SHP77 (cell line): ENCODE measurements around the gene MRTO4.
"Not testable (repeated sequence)": the region's sequence is repeated elsewhere in the genome, so short reads cannot be mapped to it uniquely, and the experiment has no call there.

Source experiments
- DNase-seq, 2 experiments: peaks; one replicate each; lab custom pipeline; 2025; lab: John Stamatoyannopoulos, UW

Gene MRTO4

DNA sequence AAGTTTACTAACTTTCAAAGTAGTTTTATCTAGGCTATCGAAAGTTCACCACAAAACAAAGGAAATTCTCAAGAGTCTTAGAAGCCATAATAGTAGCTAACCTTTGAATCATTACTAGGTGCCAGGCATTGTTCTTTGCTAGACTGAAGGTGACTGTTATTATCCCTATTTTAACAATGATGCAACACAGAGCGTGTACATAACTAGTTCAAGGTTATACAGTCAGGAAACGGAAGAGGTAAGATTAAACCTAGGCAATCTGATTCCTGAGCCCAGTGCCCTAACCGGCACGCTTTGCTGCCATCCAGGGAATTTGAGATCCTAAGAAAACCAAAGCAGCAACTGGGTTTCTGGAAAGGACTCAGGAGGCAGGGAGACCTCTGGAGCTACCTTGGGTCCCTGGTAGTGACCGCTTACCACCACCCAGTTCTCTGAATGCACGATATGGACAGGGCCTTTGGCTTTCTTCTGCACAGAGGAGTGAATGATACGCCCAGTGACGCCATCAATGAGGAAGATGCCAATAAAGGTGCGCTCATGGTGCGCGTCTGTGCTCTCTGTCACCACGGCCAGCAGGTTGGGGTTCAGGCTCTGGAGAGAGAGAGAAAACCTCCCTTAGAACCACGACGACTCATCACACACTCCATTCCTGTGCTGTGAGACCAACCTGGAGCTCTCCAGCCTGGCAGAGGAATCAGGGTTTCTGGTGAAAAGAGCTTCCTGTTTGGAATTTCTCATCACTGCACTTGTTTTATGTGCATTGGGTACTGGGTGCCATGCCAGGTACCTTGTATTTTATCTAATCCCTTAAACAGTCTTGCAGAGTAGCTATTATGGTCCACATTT is 28.4 kb upstream of the MRTO4 start:
- no peak for DNase-seq

DNA sequence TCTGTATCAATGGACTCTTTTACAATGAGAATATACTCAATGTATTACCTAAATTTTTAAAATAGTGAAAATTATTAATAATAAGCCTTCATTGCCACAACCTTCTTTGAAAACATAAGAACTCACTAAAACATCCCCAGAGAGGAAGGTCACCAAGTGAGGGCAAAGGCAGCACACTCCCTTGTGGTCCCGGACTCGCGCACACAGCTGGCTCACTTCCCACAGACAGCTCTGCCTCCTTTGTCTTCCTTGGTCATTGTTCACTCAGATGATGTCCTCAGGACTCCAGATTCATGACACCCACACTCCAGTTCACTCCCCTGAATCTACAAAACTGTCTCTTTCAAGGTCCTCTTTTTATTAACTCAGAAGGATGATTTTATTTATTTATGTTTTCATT is 22.4 kb upstream of the MRTO4 start:
- DNase-seq: no peak

- DNase-seq: no peak
These were observed 21.7 kb upstream of the MRTO4 start for GRCh38 chr1:19229828-19230325.

DNA sequence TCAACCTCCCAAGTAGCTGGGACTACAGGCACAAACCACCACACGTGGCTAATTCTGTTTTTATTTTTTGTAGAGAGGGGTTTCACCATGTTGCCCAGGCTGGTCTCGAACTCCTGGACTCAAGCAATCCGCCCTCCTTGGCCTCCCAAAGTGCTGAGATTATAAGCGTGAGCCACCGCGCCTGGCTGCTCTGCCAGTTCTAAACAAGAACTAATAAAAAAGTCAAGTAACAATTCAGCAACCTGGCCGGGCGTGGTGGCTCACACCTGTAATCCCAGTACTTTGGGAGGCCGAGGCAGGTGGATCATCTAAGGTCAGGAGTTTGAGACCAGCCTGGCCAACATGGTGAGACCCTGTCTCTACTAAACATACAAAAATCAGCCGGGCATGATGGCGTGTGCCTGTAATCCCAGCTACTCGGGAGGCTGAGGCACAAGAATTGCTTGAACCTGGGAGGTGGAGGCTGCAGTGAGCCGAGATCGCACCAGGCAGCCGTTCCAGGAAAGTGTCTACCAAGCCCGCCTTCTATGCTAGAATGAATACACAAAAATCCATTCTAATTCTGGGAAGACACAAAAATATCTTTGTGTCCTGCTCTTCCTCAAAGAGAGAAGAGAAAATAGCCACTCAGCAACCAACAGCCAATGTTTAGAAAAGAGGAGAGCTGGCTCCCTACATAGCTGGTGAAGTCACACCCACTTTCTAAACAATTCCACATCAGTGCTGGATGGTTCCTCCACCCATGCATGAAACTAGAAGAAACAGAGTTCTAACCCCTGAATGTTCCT is 19.7 kb upstream of the MRTO4 start:
- not testable (repeated sequence) for DNase-seq

GRCh38 chr1:19232524-19232846 is 19.1 kb upstream of the MRTO4 start:
- DNase-seq: no peak

GRCh38 chr1:19234224-19234623 is 17.4 kb upstream of the MRTO4 start:
- DNase-seq: no peak

GRCh38 chr1:19239876-19240275 is 11.7 kb upstream of the MRTO4 start:
- DNase-seq: no peak

- peak; percentile 23 to 33 for DNase-seq
These were observed 10.7 kb upstream of the MRTO4 start for GRCh38 chr1:19240673-19241538.

- no peak for DNase-seq
These were observed 838 bp upstream of the MRTO4 start for GRCh38 chr1:19250629-19251304.

DNA sequence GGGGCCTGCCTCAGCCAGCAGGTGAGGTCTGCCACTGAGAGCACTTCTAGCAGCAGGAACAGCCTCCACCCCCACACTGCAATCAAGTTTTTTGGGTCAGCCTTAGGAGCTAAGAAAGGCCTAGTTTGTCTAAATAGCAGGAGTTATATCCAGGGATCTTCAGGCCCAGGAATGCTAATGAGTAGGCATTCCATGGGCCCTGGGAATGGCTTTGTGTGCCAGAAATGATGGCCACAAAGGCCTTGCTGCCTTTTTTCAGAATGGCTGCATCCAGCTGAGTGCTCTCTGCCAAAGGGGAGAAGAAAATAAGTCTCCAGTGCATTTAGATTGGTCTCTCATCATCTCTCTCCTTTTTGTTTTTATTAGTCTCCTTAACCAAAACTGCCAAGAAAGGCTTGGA is 2.8 kb downstream of the MRTO4 start:
- DNase-seq: no peak

DNA sequence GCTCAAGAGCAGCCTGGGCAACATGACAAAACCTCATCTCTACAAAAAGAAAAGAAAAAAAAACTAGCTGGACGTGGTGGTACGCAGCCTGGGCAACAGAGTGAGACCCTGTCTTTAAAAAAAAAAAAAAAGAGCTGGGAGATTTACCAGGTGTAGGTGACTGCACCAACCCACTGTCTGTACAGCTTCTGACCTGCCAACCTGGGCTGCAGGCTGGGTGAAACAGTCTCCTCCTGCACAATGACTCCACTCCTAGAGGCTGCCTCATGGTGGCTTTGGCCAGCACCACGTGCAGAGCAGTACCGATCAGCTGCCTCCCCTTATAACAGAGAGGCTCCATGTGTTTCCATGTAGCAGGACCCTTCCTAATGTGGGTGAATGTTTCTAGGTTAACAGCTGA is 3.7 kb downstream of the MRTO4 start:
- DNase-seq: no peak

DNA sequence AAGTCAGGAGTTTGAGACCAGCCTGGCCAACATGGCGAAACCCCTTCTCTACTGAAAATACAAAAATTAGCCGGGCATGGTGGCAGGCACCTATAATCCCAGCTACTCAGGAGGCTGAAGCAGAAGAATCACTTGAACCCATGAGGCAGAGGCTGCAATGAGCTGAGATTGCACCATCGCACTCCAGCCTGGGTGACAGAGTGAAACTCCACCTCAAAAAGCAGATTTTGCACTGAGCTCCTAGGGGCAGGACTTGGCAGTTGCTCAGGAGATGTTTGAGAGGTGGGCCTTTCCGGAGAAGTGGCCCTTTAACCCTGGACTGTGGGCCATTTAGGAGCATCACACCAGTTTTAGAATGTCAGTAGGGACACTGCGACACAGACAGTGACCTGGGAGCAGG is 4.7 kb downstream of the MRTO4 start:
- DNase-seq: not testable (repeated sequence)

- DNase-seq: no peak
These were observed 5.7 kb downstream of the MRTO4 start for GRCh38 chr1:19257178-19257914.

GRCh38 chr1:19258353-19258752 is 6.7 kb downstream of the MRTO4 start:
- no peak for DNase-seq

DNA sequence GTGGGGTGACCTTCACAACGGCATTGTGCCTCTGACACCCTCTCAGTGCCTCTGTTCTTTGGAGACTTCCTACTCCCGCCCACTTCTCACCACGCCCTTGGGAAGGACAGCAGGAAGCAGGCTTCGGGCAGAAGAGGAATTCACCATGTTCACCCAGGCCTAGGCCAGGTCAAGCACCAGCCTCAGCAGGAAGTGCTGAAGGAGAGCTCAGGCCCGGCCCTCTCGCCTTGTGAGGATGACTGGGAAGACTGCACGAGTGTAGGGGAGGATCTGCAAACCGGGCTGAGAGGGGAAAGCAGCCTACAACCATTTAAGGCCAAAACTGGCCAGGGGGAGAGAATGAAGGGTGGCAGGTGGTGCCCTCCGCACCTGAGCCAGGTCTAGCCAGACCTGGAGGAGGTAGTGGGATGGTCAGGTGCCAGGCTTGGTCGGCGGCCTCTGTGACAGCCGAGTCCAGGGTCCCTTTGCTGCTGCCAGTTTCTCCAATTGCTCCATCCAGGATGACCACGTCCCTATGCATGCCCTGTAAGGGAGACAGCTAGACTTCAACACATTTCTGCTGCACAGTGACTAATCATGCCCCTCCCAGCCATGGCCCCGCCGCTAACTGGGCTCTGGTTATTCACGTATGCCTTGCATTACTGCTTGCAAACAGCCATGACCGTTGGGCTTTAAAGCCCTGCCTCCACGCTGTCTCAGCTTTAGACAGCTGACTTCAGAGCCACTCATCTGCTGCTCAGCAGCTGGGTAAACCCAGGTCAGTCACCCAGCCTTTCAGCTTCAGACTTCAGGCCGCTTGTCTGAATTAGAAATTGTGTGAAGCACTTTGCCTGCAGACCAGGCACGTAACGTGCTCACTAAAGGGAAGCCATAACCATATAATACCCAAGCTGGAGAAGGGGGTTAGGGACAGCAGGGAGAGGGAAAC is 8.9 kb downstream of the MRTO4 start:
- peak; percentile 95 for DNase-seq

DNA sequence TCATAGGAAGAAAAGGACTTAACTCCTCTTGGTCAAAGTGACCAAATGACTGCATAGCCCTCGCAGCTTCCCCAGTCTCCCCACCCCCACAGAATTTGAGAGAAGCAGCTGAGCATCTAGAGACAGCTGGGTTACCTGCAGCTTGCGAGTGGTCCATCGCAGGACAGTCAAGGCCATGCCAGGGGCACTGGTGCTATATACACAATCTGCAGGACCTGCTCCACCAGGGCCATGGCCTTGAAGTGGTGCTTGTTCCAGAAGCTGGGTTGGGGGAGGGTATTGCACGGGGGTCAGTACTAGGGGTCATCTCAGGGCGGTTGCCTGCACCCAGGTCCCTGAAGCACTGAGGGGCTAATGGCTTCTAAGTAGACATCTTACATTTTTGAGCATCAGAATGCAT is 10.4 kb downstream of the MRTO4 start:
- DNase-seq: no peak

GRCh38 chr1:19262744-19263143 is 11.1 kb downstream of the MRTO4 start:
- DNase-seq: no peak

- DNase-seq: no peak
These were observed 16.8 kb downstream of the MRTO4 start for GRCh38 chr1:19268445-19268844.

- not testable (repeated sequence) for DNase-seq
These were observed 18.1 kb downstream of the MRTO4 start for GRCh38 chr1:19269427-19270342.
